Measurements from ENCODE around the gene CFAP57. TPM values are rescaled to one million over a fixed set of nuclear protein-coding genes. Genes with fewer than 3 reads are reported as not detected.

Gene CFAP57
- total RNA-seq, 4 donors from 2014 or later: 0.44 TPM; not detected in 3

GRCh38 chr1:43267818-43268425 lies 95.8 kb downstream of the CFAP57 start:
- TF ChIP-seq CTCF (IDR thresholded peaks at IDR 0.05; ENCODE audit: low read depth): no peak

- TF ChIP-seq CTCF (IDR thresholded peaks at IDR 0.05; ENCODE audit: low read depth): no peak
These were observed 97.7 kb downstream of the CFAP57 start, which contains the start of gene TMEM125 for GRCh38 chr1:43269627-43270375. Gene TMEM125 (plus strand): TSS chr1:43269983. CDS start chr1:43272723, 2,740 bp downstream.

- no peak for TF ChIP-seq CTCF (IDR thresholded peaks at IDR 0.05; ENCODE audit: low read depth)
These were observed 98.4 kb downstream of the CFAP57 start for GRCh38 chr1:43270421-43271095.

GRCh38 chr1:43271186-43272118 lies 99.3 kb downstream of the CFAP57 start:
- no peak for TF ChIP-seq CTCF (IDR thresholded peaks at IDR 0.05; ENCODE audit: low read depth)

- TF ChIP-seq CTCF (IDR thresholded peaks at IDR 0.05; ENCODE audit: low read depth): no peak
These were observed 100.0 kb downstream of the CFAP57 start for GRCh38 chr1:43272161-43272560.

GRCh38 chr1:43272576-43273571 lies 100.7 kb downstream of the CFAP57 start:
- no peak for TF ChIP-seq CTCF (IDR thresholded peaks at IDR 0.05; ENCODE audit: low read depth)
